Effector memory CD8-positive, alpha-beta T cell (primary cell): ENCODE data around the gene PARD3B.
"Not testable (repeated sequence)": the region's sequence is repeated elsewhere in the genome, so short reads cannot be mapped to it uniquely, and the experiment has no call there.

Source experiments
- ATAC-seq: fragments of 150-1000 bp; cut with Tn5 transposase; replicated peaks from 2 replicates; pipeline ENCODE4 v1.10.0; 2021; ENCODE audit warnings: mild to moderate bottlenecking, moderate library complexity
- DNase-seq, 3 experiments: peaks; one replicate each; pipeline ENCODE4 v3.0.0; 2021
- H3K27ac Mint-ChIP-seq, 2 donors: one replicate each; pipeline ENCODE4 v1.8.0; 2022; ENCODE audit warnings: mild to moderate bottlenecking in 2 of 2, mixed read lengths in 2 of 2, moderate library complexity in 2 of 2
- H3K27me3 Mint-ChIP-seq, 2 donors: one replicate each; pipeline ENCODE4 v1.8.0; 2022; ENCODE audit warnings: mixed read lengths in 2 of 2
- H3K36me3 Mint-ChIP-seq: one replicate; pipeline ENCODE4 v1.8.0; 2022; ENCODE audit warnings: mild to moderate bottlenecking, moderate library complexity, mixed read lengths; ENCODE audit not compliant: insufficient read depth
- H3K4me1 Mint-ChIP-seq, 2 donors: one replicate each; pipeline ENCODE4 v1.8.0; 2022; ENCODE audit warnings: low read depth in 2 of 2, mixed read lengths in 2 of 2
- H3K4me3 Mint-ChIP-seq, 2 donors: one replicate each; pipeline ENCODE4 v1.8.0; 2022; ENCODE audit warnings: mild to moderate bottlenecking in 2 of 2, mixed read lengths in 2 of 2, moderate library complexity in 2 of 2
- H3K9me3 Mint-ChIP-seq, 2 donors: one replicate each; pipeline ENCODE4 v1.8.0; 2022; ENCODE audit warnings: mixed read lengths in 2 of 2

PARD3B gene

DNA sequence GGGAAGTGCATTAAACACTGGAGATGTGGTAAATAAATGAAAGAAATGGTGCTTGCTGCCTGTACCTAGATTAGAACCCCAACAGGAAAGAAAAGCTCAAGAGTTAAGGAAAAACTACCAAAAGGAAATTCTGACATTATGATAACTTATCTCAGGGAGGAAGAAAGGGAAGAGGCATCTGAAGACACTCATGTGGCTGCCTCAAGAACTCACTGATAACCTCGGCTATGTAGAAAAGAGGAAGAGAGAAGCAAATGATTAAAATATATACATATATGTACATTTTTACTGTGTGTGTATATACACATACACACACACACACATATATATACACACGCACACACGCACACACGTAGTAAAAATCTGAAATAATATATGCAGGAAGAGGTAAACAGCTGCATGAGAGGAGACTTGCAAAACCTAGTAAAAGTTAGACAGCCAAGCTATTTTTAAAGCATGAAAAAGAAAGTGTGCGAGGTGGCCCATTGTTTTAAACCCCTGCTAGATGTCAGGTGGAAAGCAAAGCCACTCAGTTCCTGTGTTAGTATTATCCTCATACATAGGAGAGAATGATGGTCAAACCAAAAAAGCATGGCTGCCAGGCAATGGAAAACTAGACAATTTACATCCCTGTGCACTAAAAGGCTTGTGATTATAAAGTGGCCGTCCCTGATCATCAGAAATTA, 654.0 kb downstream of the PARD3B start:
- ATAC-seq (no peak), DNase-seq (no peak)
- Mint-ChIP-seq H3K4me3 (no peak overlapping the region), H3K36me3 (no peaks in the 10 kb centered on the region), H3K9me3 (no peaks in the 10 kb centered on the region), H3K4me1 (no peaks in the 10 kb centered on the region), H3K27me3 (no peaks in the 10 kb centered on the region), H3K27ac (no peak overlapping the region)

DNA sequence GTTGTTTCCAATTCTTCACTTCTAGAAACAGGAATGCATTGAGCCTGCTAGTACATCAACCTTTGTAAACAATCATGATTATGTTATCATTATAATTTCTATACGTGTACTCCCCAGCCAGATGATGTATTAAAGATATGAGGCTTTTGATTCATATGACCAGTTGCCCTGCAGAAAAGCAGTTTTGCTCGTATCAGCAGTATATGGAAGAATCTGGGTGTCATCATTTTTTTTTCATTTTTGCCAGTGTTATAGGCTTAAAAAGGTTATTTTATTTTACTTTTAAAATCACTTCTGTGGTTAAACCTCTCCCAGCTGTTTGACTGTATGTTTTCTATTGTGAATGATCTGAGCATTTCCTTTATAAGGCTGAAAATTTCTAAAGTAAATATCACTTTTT, 665.2 kb downstream of the PARD3B start:
- Mint-ChIP-seq H3K4me1 (no peaks in the 10 kb centered on the region), H3K27ac (no peak overlapping the region), H3K9me3 (no peaks in the 10 kb centered on the region), H3K4me3 (no peak overlapping the region), H3K27me3 (no peaks in the 10 kb centered on the region), H3K36me3 (no peaks in the 10 kb centered on the region)
- DNase-seq (no peak), ATAC-seq (no peak)

DNA sequence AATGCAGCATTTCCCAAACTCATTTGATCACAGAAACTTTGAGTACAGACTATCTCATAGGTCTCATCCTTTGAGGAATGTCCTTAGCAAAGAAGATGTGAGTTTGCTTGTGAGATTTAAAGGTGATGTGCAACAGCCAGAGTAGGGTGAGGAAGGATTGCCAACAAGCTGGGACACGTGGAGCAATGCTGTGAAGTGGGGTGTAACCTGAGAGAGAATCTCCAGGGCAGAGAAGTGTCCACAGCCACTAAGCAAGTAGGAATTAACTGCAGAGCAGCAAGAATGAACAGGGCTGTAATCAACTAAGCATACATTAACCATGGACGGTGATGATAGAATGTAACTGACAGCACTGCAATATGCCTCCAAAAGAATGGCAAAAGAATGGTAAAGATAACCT, 667.1 kb downstream of the PARD3B start:
- Mint-ChIP-seq H3K36me3 (no peaks in the 10 kb centered on the region), H3K4me3 (no peak overlapping the region), H3K4me1 (no peaks in the 10 kb centered on the region), H3K27ac (no peak overlapping the region), H3K27me3 (no peaks in the 10 kb centered on the region), H3K9me3 (no peaks in the 10 kb centered on the region)
- DNase-seq: no peak
- no peak for ATAC-seq

DNA sequence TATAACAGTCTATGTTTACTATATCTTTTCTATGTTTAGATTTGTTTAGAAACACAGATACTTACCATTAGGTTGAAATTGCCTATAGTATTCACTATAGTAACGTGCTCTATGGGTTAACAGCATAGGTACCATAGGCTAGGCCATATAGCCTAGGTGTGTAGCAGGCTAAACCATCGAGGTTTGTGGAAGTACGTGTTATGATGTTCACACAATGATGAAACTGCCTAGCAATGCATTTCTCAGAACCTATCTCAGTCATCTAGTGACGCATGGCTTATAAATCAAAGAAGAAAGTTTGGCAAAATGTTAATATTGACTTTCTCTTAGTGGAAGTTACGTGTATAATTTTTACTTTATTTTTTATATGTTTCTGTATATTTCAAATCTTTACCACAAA, 670.8 kb downstream of the PARD3B start:
- H3K4me1 Mint-ChIP-seq: no peaks in the 10 kb centered on the region
- no peak overlapping the region for H3K4me3 Mint-ChIP-seq
- DNase-seq: no peak
- H3K27me3 Mint-ChIP-seq: peaks cover 0 to 9% of the 10 kb centered on the region in 2 donors
- H3K9me3 Mint-ChIP-seq: no peaks in the 10 kb centered on the region
- ATAC-seq: no peak
- no peak overlapping the region for H3K27ac Mint-ChIP-seq
- no peaks in the 10 kb centered on the region for H3K36me3 Mint-ChIP-seq

DNA sequence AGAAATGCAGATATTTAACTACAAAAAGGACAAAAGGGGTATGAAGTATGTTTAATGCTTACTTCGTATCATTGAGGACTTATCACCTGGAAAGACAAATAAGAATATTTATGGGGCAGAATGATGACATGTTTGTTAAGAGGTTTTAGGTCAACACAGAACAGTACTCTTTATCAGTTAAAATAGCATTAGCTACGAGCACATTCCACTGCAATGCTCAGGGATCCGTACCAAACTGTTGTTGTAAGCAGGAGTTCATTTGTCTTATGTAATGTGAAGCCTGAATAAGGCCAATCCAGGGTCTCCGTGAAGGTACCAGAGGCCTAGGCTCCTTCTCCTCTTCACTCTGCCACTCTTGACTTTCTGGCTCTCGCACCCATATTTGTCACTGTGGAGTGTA, 671.3 kb downstream of the PARD3B start:
- Mint-ChIP-seq H3K4me3 (no peak overlapping the region), H3K27me3 (peaks cover 0 to 9% of the 10 kb centered on the region in 2 donors)
- no peak for ATAC-seq

DNA sequence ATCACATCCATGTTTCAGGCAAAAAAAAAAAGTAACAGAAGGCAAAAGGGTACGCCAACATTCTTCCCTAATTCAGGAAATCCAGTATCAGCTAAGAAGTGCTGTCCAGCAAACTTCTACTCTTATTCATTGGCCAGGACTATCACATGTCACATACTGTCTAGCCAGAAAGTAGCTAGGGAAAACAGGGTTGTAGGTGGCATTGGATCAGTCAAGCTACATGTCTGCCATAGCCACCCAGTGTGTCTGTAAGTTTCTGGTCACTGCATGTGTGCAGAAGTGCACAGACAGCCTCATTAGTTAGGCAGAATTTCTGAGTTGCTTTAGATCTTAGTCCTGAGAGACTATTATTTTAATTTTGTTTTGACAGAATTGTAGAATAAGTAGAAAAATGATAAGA, 671.7 kb downstream of the PARD3B start:
- Mint-ChIP-seq H3K4me1 (no peaks in the 10 kb centered on the region), H3K9me3 (no peaks in the 10 kb centered on the region), H3K4me3 (no peak overlapping the region), H3K36me3 (no peaks in the 10 kb centered on the region), H3K27me3 (peaks cover 0 to 9% of the 10 kb centered on the region in 2 donors), H3K27ac (no peak overlapping the region)
- DNase-seq (no peak), ATAC-seq (no peak)

More for the DNA sequence above, 671.3 kb downstream of the PARD3B start:
- DNase-seq: no peak
- no peaks in the 10 kb centered on the region for H3K9me3 Mint-ChIP-seq
- no peaks in the 10 kb centered on the region for H3K4me1 Mint-ChIP-seq
- no peak overlapping the region for H3K27ac Mint-ChIP-seq
- H3K36me3 Mint-ChIP-seq: no peaks in the 10 kb centered on the region

DNA sequence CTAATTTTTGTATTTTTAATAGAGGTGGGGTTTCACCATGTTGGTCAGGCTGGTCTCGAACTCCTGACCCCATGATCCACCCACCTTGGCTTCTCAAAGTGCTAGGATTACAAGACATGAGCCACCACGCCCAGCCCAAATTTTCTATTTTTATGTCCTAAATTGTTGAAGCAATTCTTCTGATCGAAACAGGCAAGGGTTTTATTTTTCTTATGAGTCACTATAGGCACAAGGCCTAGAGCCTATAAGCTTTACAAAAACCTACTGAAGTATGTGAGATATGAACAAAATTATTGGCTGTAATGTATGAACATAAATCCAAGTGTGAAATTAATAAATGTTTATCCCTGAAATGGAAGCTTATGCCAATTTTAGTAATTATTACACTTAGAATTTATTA, 672.8 kb downstream of the PARD3B start:
- DNase-seq: no peak
- H3K4me3 Mint-ChIP-seq: no peak overlapping the region
- no peak for ATAC-seq
- no peak overlapping the region for H3K27ac Mint-ChIP-seq
- peaks cover 3% of the 10 kb centered on the region for H3K36me3 Mint-ChIP-seq
- H3K4me1 Mint-ChIP-seq: no peaks in the 10 kb centered on the region
- peaks cover 0 to 9% of the 10 kb centered on the region in 2 donors for H3K27me3 Mint-ChIP-seq
- H3K9me3 Mint-ChIP-seq: peaks cover 0 to 1% of the 10 kb centered on the region in 2 donors

DNA sequence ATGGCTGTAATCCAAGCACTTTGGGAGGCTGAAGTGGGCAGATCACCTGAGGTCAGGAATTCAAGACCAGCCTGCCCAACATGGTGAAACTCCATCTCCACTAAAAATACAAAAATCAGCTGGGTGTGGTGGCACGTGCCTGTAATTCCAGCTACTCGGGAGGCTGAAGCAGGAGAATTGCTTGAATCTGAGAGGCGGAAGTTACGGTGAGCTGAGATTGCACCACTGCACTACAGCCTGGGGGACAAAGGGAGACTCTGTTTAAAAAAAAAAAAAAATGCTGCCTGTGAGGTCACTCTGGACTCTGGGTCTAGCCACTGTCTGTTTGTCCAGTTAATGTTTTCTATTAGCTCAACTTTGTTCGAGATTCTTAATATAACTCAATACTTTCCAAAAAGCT, 673.5 kb downstream of the PARD3B start:
- H3K9me3 Mint-ChIP-seq, H3K4me1 Mint-ChIP-seq, H3K27me3 Mint-ChIP-seq, DNase-seq, H3K36me3 Mint-ChIP-seq, H3K4me3 Mint-ChIP-seq, ATAC-seq, H3K27ac Mint-ChIP-seq: not testable (repeated sequence)

DNA sequence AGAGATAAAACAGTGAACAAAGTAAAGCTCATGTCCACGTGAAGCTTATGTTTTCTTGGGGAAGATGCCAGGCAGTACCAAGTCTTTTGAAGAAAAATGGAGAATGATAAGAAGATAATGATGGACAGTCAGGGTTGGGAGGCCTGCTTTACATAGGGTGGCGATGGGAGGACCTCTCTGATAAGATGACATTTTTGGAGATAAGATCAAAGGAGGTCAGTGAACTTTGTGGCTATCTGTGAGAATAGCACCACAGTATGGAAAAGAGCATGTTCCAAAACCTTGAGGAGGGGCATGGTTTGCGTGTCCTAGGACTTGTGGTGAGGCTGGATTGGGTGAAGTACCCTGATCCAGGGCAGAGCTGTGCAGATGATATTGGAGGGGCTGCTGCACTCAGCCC, 675.3 kb downstream of the PARD3B start:
- Mint-ChIP-seq H3K27ac (no peak overlapping the region), H3K4me3 (no peak overlapping the region), H3K36me3 (peaks cover 3% of the 10 kb centered on the region), H3K9me3 (peaks cover 0 to 1% of the 10 kb centered on the region in 2 donors), H3K4me1 (no peaks in the 10 kb centered on the region), H3K27me3 (peaks cover 0 to 9% of the 10 kb centered on the region in 2 donors)
- no peak for ATAC-seq
- no peak for DNase-seq

DNA sequence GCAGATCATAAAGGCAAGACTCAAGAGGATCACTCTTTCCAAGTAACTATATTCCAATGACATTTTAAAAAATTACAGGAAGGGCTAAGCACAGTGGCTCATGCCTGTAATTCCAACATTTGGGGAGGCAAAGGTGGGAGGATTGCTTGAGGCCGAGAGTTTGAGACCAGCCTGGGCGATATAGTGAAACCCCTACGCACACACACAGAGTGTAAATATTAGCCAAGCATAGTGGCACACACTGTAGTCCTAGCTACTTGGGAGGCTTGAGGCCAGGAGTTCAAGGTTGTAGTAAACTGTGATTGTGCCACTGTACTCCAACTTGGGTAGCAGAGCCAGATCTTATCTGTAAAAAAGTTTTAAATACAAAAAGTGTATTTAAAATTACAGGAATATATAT, 686.8 kb downstream of the PARD3B start:
- Mint-ChIP-seq H3K27ac (no peak overlapping the region), H3K9me3 (peaks cover 0 to 18% of the 10 kb centered on the region in 2 donors), H3K4me1 (no peaks in the 10 kb centered on the region), H3K4me3 (no peak overlapping the region), H3K27me3 (peaks cover 0 to 12% of the 10 kb centered on the region in 2 donors), H3K36me3 (no peaks in the 10 kb centered on the region)
- DNase-seq (no peak), ATAC-seq (no peak)

DNA sequence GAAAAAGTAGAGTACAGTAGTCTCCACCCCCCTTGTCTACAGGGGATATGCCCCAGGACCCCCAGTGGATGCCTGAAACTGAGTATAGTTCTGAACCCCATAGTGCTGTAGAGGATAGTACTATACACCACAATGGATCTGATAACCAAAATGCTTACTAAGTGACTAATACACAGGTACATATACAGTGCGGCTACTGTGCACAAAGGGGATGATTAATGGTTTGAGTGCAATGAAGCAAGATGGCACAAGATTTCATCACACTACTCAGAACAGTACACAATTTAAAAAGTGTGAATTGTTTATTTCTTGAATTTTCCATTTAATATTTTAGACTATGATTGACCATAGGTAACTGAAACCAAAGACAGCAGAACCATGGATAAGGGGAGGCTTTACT, 690.2 kb downstream of the PARD3B start:
- DNase-seq (no peak), ATAC-seq (no peak)
- no peaks in the 10 kb centered on the region for H3K27me3 Mint-ChIP-seq
- H3K9me3 Mint-ChIP-seq: peaks cover 0 to 7% of the 10 kb centered on the region in 2 donors
- H3K27ac Mint-ChIP-seq: no peak overlapping the region
- H3K4me3 Mint-ChIP-seq: no peak overlapping the region
- no peaks in the 10 kb centered on the region for H3K4me1 Mint-ChIP-seq
- no peaks in the 10 kb centered on the region for H3K36me3 Mint-ChIP-seq

DNA sequence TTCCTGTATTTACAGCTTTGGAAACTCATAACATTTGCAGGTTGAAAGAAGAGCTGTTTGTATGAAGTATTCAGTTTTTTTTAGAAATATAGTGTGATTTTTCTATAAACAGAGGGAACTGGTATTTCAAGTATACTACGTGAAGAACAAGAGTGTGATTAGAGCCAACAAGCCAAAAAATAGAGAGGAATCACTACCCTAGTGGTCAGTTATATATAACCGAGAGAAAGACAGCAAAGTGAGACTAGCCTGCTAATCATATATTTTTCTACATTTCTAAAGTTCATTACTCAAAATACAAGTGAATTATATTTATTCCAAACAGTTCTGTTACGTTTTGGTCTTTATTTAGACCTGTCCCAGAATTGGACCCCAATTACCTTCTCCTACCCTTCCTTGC, 692.2 kb downstream of the PARD3B start:
- Mint-ChIP-seq H3K27ac (no peak overlapping the region), H3K9me3 (no peaks in the 10 kb centered on the region), H3K36me3 (no peaks in the 10 kb centered on the region), H3K4me1 (no peaks in the 10 kb centered on the region), H3K4me3 (no peak overlapping the region), H3K27me3 (no peaks in the 10 kb centered on the region)
- ATAC-seq: no peak
- DNase-seq: no peak

DNA sequence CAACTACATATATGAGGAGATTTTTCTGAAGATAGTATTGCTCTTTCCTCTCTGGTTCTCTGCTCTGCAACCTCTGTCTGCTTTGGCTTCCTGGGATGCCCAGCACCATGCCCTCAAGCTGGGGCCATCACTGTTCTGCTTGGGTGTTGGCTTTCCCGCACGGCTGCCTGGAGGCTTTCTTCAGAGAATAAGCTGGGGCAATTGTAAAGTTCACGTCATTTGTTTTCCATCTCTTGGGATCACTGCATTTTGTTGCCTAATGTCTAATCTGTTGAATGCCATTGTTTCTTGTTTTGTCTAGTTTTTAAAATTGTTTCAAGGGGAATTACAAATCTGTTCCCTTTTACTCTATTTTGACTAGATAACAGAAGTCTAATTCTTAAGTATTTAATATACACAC, 699.7 kb downstream of the PARD3B start:
- H3K9me3 Mint-ChIP-seq: no peaks in the 10 kb centered on the region
- no peaks in the 10 kb centered on the region for H3K4me1 Mint-ChIP-seq
- no peak overlapping the region for H3K27ac Mint-ChIP-seq
- DNase-seq: no peak
- no peak for ATAC-seq
- no peak overlapping the region for H3K4me3 Mint-ChIP-seq
- H3K27me3 Mint-ChIP-seq: no peaks in the 10 kb centered on the region
- H3K36me3 Mint-ChIP-seq: no peaks in the 10 kb centered on the region

DNA sequence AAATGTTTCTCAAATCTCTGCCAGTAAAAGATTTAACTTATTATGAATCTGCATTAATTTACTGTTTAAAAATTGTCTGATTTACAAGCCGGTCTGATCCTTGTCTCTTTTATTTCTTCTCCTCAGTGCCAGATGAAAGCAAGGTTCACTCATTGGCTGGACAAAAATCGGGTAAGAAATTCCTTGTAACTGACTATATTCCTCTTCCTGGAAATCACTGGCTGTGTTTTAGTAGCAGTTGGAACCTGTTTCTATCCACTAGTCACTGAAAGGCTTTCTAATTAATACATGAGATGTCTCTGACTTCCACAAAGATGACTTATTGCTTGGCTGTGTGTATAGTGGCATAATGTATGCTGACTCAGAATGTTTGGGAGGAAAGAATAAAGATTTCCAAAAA, 700.4 kb downstream of the PARD3B start:
- Mint-ChIP-seq H3K9me3 (no peaks in the 10 kb centered on the region), H3K27ac (no peak overlapping the region), H3K4me1 (no peaks in the 10 kb centered on the region), H3K27me3 (no peaks in the 10 kb centered on the region), H3K36me3 (no peaks in the 10 kb centered on the region), H3K4me3 (no peak overlapping the region)
- no peak for DNase-seq
- ATAC-seq: no peak

DNA sequence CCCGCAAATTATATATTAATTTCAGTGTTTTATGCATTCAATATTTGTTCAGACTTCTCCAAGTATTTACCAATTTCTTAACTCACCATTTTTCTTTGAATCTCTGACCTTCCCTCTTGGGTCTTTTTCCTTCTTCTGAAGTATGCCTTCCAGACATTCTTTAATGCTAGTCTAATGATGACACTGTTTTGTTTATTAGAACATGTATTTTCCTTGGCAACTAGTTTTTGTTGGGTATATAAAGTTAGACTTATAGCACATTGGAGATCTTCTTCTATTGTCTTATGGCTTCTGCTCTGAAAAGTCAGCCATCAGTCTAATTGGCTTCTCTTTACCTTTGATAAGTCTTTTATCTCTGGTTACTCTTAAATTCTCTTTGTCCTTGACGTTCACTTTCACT, 713.8 kb downstream of the PARD3B start:
- Mint-ChIP-seq H3K4me3 (no peak overlapping the region), H3K27me3 (no peaks in the 10 kb centered on the region), H3K27ac (no peak overlapping the region), H3K36me3 (peaks cover 3% of the 10 kb centered on the region), H3K9me3 (peaks cover 7 to 8% of the 10 kb centered on the region in 2 donors), H3K4me1 (no peaks in the 10 kb centered on the region)
- DNase-seq (no peak), ATAC-seq (no peak)
